Measurements from ENCODE around the gene ANOS1. TPM values are rescaled to one million over a fixed set of nuclear protein-coding genes. Genes with fewer than 3 reads are reported as not detected.
"Not testable (repeated sequence)": the region's sequence is repeated elsewhere in the genome, so short reads cannot be mapped to it uniquely, and the experiment has no call there.

The ANOS1 gene
- total RNA-seq, 1 experiment from 2014 or later: not detected

DNA sequence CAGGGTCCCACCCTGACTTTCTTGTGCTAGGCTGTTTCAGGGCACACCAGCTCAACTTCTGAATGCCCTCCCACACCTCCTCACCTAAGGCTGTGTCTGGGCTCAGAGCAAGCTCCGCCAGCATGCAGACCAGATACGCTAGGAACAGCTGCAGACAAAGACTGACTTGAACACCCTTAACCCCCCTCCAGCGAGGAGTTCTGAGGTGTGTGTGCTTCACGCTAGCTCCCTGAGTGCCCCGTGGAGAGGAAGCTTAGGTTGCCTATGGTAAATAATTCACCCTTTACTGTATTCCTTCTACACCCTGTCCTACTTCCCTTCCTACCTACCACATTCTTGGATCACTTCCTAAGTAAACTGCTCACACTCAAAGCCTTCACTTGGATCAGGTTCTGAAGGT lies 152.3 kb downstream of the ANOS1 start:
- Histone ChIP-seq H3K27ac (ENCODE audit: low read length) (no peak overlapping the region), H2AFZ (ENCODE audit: low read length) (no peak overlapping the region)

DNA sequence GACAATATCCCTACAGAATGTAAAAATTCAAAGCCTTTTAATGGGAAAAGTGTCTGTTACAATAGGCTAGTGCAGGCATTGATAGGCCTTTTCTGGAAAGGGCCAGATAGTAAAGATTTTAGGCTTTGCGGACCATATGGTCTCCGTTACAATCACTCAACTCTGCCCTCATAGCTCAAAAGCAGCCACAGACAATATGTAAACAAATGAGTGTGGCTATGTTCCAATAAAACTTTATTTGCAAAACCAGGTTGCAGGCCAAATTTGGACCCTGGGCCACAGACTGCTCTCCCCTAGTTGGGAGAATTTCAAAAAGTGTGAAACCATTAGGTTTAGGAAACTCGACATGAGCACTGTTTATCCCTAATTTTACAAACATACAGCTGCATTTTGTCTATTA lies 155.1 kb downstream of the ANOS1 start:
- no peaks in the 10 kb centered on the region for H3K36me3 ChIP-seq (ENCODE audit: insufficient read depth, low read length)
- no peaks in the 10 kb centered on the region for H3K79me2 ChIP-seq (ENCODE audit: low read length)
- H3K4me1 ChIP-seq (ENCODE audit: low read length): no peaks in the 10 kb centered on the region
- no peaks in the 10 kb centered on the region for H3K9me2 ChIP-seq (replicated peaks; ENCODE audit: insufficient read depth, low read length)
- no peak overlapping the region for H3K4me3 ChIP-seq (ENCODE audit: low read length)
- no peaks in the 10 kb centered on the region for H3K27me3 ChIP-seq (ENCODE audit: low read length)
- H3K9me3 ChIP-seq (ENCODE audit: low read length): no peaks in the 10 kb centered on the region
- no peak for DNase-seq
- H3K27ac ChIP-seq (ENCODE audit: low read length): no peak overlapping the region
- H4K20me1 ChIP-seq (ENCODE audit: insufficient read depth, low read depth, low read length): no peaks in the 10 kb centered on the region
- no peak overlapping the region for H3K9ac ChIP-seq (ENCODE audit: low read length)
- no peak overlapping the region for H3K4me2 ChIP-seq (ENCODE audit: low read depth, low read length, poor library complexity, severe bottlenecking)
- H2AFZ ChIP-seq (ENCODE audit: low read length): no peak overlapping the region

More for the DNA sequence above, 152.3 kb downstream of the ANOS1 start:
- no peak for DNase-seq
- no peak overlapping the region for H3K9ac ChIP-seq (ENCODE audit: low read length)
- H3K4me3 ChIP-seq (ENCODE audit: low read length): no peak overlapping the region
- no peaks in the 10 kb centered on the region for H4K20me1 ChIP-seq (ENCODE audit: insufficient read depth, low read depth, low read length)
- H3K4me2 ChIP-seq (ENCODE audit: low read depth, low read length, poor library complexity, severe bottlenecking): no peak overlapping the region
- no peaks in the 10 kb centered on the region for H3K27me3 ChIP-seq (ENCODE audit: low read length)
- H3K9me2 ChIP-seq (replicated peaks; ENCODE audit: insufficient read depth, low read length): no peaks in the 10 kb centered on the region
- no peaks in the 10 kb centered on the region for H3K4me1 ChIP-seq (ENCODE audit: low read length)
- no peaks in the 10 kb centered on the region for H3K79me2 ChIP-seq (ENCODE audit: low read length)
- H3K36me3 ChIP-seq (ENCODE audit: insufficient read depth, low read length): no peaks in the 10 kb centered on the region
- no peaks in the 10 kb centered on the region for H3K9me3 ChIP-seq (ENCODE audit: low read length)

DNA sequence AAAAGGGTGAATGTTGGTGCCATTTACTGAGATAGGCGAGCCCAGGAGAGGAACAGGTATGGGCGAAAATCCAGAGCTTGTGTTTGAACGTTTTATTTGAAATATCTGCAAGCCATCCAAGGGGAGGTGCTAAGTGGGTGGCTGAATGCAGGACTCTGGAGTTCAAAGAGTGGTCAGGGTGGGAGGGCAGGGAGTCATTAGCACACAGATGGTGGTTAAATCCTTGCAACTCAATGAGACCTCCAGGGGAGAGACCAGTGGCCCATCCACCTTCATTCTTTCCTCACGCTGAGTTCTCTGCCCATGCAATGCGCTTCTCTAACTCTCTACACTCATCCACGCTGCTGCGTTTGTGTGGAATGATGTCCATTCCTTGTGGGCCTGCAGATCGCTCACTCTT lies 166.2 kb downstream of the ANOS1 start:
- no peaks in the 10 kb centered on the region for H4K20me1 ChIP-seq (ENCODE audit: insufficient read depth, low read depth, low read length)
- H3K9me2 ChIP-seq (replicated peaks; ENCODE audit: insufficient read depth, low read length): no peaks in the 10 kb centered on the region
- H3K9ac ChIP-seq (ENCODE audit: low read length): no peak overlapping the region
- no peak overlapping the region for H3K27ac ChIP-seq (ENCODE audit: low read length)
- H3K9me3 ChIP-seq (ENCODE audit: low read length): no peaks in the 10 kb centered on the region
- H3K4me2 ChIP-seq (ENCODE audit: low read depth, low read length, poor library complexity, severe bottlenecking): no peak overlapping the region
- no peak overlapping the region for H3K4me3 ChIP-seq (ENCODE audit: low read length)
- H2AFZ ChIP-seq (ENCODE audit: low read length): no peak overlapping the region
- no peaks in the 10 kb centered on the region for H3K4me1 ChIP-seq (ENCODE audit: low read length)
- no peaks in the 10 kb centered on the region for H3K27me3 ChIP-seq (ENCODE audit: low read length)
- H3K79me2 ChIP-seq (ENCODE audit: low read length): no peaks in the 10 kb centered on the region
- no peak for DNase-seq
- H3K36me3 ChIP-seq (ENCODE audit: insufficient read depth, low read length): no peaks in the 10 kb centered on the region

DNA sequence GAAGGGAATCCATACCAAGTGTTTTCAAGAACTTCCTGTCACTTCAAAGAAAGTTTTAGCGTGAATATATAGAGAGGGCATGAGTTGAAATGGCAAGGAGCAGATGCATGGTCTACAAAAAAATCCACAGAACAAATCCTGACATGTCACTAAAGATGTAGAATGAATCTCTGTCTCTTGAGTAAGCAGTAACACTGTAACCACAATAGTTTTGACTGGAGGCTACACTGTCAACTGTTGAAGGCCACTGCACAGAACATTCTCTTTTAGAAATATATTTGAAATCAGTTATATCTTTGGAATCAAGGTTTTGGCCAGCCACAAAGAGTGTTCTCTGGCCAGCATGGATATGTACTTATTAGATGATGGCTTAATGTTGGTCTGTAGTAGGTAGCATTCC lies 183.5 kb downstream of the ANOS1 start:
- Histone ChIP-seq H3K4me3 (ENCODE audit: low read length) (no peak overlapping the region), H3K4me1 (ENCODE audit: low read length) (no peaks in the 10 kb centered on the region), H2AFZ (ENCODE audit: low read length) (no peak overlapping the region), H3K27ac (ENCODE audit: low read length) (no peak overlapping the region), H4K20me1 (ENCODE audit: insufficient read depth, low read depth, low read length) (no peaks in the 10 kb centered on the region), H3K9ac (ENCODE audit: low read length) (no peak overlapping the region), H3K9me3 (ENCODE audit: low read length) (no peaks in the 10 kb centered on the region), H3K4me2 (ENCODE audit: low read depth, low read length, poor library complexity, severe bottlenecking) (no peak overlapping the region), H3K36me3 (ENCODE audit: insufficient read depth, low read length) (no peaks in the 10 kb centered on the region), H3K9me2 (replicated peaks; ENCODE audit: insufficient read depth, low read length) (no peaks in the 10 kb centered on the region), H3K27me3 (ENCODE audit: low read length) (no peaks in the 10 kb centered on the region), H3K79me2 (ENCODE audit: low read length) (no peaks in the 10 kb centered on the region)
- no peak for DNase-seq

DNA sequence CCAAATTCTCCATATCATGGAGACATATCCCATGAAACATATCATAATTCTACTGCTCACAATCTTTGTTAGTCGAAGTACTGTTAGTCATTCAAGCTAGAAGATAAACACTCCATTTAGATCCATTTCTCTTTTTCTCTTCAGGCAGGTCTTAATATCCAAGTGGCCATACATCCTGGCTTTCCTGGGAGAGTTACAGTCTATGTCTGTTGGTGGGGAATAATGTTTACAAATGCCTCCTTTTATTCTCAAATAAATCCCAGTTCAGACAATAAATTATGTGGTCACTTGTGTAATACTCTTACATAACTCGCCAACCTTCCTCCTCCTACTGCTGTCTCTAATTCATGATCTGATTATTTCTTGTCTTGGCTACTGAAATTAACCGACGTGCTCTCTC lies 185.2 kb downstream of the ANOS1 start:
- Histone ChIP-seq H2AFZ (ENCODE audit: low read length) (no peak overlapping the region), H3K9me2 (replicated peaks; ENCODE audit: insufficient read depth, low read length) (no peaks in the 10 kb centered on the region), H3K4me3 (ENCODE audit: low read length) (no peak overlapping the region), H3K27me3 (ENCODE audit: low read length) (no peaks in the 10 kb centered on the region), H3K27ac (ENCODE audit: low read length) (no peak overlapping the region), H3K79me2 (ENCODE audit: low read length) (no peaks in the 10 kb centered on the region), H3K4me2 (ENCODE audit: low read depth, low read length, poor library complexity, severe bottlenecking) (no peak overlapping the region), H3K9me3 (ENCODE audit: low read length) (no peaks in the 10 kb centered on the region), H3K4me1 (ENCODE audit: low read length) (no peaks in the 10 kb centered on the region), H4K20me1 (ENCODE audit: insufficient read depth, low read depth, low read length) (no peaks in the 10 kb centered on the region), H3K9ac (ENCODE audit: low read length) (no peak overlapping the region), H3K36me3 (ENCODE audit: insufficient read depth, low read length) (no peaks in the 10 kb centered on the region)
- no peak for DNase-seq

DNA sequence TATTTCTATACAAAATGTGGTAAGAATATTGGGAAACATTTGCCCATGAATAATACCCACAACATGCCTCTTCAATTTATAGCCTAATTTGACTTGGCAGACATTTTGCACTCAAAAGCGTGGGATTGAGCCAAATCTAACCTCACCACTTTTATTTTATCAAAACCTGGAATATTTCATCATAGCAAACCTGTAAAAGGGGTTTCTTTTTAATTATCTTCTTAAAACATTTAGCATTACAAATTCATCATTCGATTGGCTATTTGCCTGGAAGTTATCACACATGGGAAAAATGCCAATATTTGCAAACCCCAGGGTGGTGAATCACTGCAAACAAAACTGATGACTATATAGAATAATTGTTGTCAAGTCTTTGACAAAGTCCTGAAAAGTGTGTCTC lies 211.1 kb downstream of the ANOS1 start:
- Histone ChIP-seq H3K27ac (ENCODE audit: low read length) (no peak overlapping the region), H2AFZ (ENCODE audit: low read length) (no peak overlapping the region), H3K9me3 (ENCODE audit: low read length) (no peaks in the 10 kb centered on the region), H4K20me1 (ENCODE audit: insufficient read depth, low read depth, low read length) (no peaks in the 10 kb centered on the region), H3K9ac (ENCODE audit: low read length) (no peak overlapping the region), H3K9me2 (replicated peaks; ENCODE audit: insufficient read depth, low read length) (no peaks in the 10 kb centered on the region; the same call in 1 of the 2 replicates), H3K36me3 (ENCODE audit: insufficient read depth, low read length) (no peaks in the 10 kb centered on the region), H3K79me2 (ENCODE audit: low read length) (no peaks in the 10 kb centered on the region), H3K4me2 (ENCODE audit: low read depth, low read length, poor library complexity, severe bottlenecking) (no peak overlapping the region), H3K27me3 (ENCODE audit: low read length) (no peaks in the 10 kb centered on the region), H3K4me1 (ENCODE audit: low read length) (no peaks in the 10 kb centered on the region), H3K4me3 (ENCODE audit: low read length) (no peak overlapping the region)
- DNase-seq: no peak

DNA sequence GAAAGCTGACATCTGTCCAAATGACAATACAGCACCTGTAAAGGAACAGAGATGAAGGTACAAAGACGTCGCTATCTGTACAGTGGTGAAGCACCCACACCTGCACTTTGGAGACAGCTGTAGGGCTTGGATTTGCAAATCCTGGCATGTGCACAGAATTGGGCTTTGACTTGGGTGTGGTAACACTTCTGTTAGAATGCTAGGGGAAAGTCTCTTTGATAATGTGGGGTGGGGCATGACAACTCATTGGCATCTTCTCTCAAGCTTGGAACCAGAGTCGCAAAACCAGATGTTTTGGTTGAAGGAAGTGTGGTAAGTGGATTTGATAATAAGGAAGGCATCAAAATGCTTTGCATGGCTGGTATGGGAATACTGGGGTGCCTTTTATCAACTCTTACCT lies 211.8 kb downstream of the ANOS1 start:
- no peak overlapping the region for H3K4me2 ChIP-seq (ENCODE audit: low read depth, low read length, poor library complexity, severe bottlenecking)
- H3K27ac ChIP-seq (ENCODE audit: low read length): no peak overlapping the region
- no peak for DNase-seq
- no peaks in the 10 kb centered on the region; the same call in 1 of the 2 replicates for H3K9me2 ChIP-seq (replicated peaks; ENCODE audit: insufficient read depth, low read length)
- no peaks in the 10 kb centered on the region for H3K79me2 ChIP-seq (ENCODE audit: low read length)
- no peak overlapping the region for H2AFZ ChIP-seq (ENCODE audit: low read length)
- H3K36me3 ChIP-seq (ENCODE audit: insufficient read depth, low read length): no peaks in the 10 kb centered on the region
- H3K4me3 ChIP-seq (ENCODE audit: low read length): no peak overlapping the region
- no peaks in the 10 kb centered on the region for H3K9me3 ChIP-seq (ENCODE audit: low read length)
- no peak overlapping the region for H3K9ac ChIP-seq (ENCODE audit: low read length)
- H3K27me3 ChIP-seq (ENCODE audit: low read length): no peaks in the 10 kb centered on the region
- H4K20me1 ChIP-seq (ENCODE audit: insufficient read depth, low read depth, low read length): no peaks in the 10 kb centered on the region
- no peaks in the 10 kb centered on the region for H3K4me1 ChIP-seq (ENCODE audit: low read length)

DNA sequence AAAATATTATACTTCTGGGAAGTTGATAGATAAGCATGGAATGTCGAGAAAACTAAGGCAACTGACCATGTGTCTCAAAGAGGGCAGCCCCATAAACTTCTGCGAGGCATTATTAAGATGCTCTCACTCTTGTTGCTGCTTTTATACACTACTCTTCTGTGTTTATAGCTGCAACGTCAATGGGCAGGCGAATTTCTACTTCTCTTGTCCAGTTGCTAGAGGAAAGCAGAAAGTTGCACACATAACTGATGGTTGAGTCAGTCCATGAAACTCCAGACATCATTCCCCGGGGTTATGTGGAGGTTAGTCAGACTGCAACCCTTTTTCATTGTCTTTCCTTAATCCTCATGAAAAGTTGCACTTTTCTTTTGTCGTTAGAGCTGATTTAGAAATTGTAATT lies 227.5 kb downstream of the ANOS1 start:
- Histone ChIP-seq H3K79me2 (ENCODE audit: low read length) (no peaks in the 10 kb centered on the region), H3K9me3 (ENCODE audit: low read length) (no peaks in the 10 kb centered on the region), H3K27me3 (ENCODE audit: low read length) (no peaks in the 10 kb centered on the region), H3K9ac (ENCODE audit: low read length) (no peak overlapping the region), H2AFZ (ENCODE audit: low read length) (no peak overlapping the region), H3K4me2 (ENCODE audit: low read depth, low read length, poor library complexity, severe bottlenecking) (no peak overlapping the region), H3K36me3 (ENCODE audit: insufficient read depth, low read length) (no peaks in the 10 kb centered on the region), H3K27ac (ENCODE audit: low read length) (no peak overlapping the region), H3K4me3 (ENCODE audit: low read length) (no peak overlapping the region), H4K20me1 (ENCODE audit: insufficient read depth, low read depth, low read length) (no peaks in the 10 kb centered on the region), H3K9me2 (replicated peaks; ENCODE audit: insufficient read depth, low read length) (no peaks in the 10 kb centered on the region), H3K4me1 (ENCODE audit: low read length) (no peaks in the 10 kb centered on the region)
- no peak for DNase-seq

DNA sequence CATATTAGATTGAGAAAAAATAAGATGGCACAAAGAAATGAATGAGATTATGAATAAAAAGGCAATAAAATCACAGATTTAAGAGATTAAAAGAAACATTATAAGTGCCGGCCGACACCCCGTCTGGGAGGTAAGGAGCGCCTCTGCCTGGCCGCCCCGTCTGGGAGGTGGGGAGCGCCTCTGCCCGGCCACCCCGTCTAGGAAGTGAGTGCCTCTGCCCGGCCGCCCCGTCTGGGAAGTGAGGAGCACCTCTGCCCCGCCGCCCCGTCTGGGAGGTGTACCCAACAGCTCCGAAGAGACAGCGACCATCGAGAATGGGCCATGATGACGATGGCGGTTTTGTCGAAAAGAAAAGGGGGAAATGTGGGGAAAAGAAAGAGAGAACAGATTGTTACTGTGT lies 229.8 kb downstream of the ANOS1 start:
- not testable (repeated sequence) for H3K4me2 ChIP-seq (ENCODE audit: low read depth, low read length, poor library complexity, severe bottlenecking); H3K27me3 ChIP-seq (ENCODE audit: low read length); H3K9me3 ChIP-seq (ENCODE audit: low read length); H2AFZ ChIP-seq (ENCODE audit: low read length); H3K9me2 ChIP-seq (replicated peaks; ENCODE audit: insufficient read depth, low read length); H3K4me3 ChIP-seq (ENCODE audit: low read length); H4K20me1 ChIP-seq (ENCODE audit: insufficient read depth, low read depth, low read length); H3K36me3 ChIP-seq (ENCODE audit: insufficient read depth, low read length); H3K79me2 ChIP-seq (ENCODE audit: low read length); H3K27ac ChIP-seq (ENCODE audit: low read length); H3K9ac ChIP-seq (ENCODE audit: low read length); DNase-seq; H3K4me1 ChIP-seq (ENCODE audit: low read length)
